Dendritic cell treated with granulocyte-macrophage colony-stimulating factor and Interleukin-4, amounts not matched to agents 40 ng/mL and 50 ng/mL, for 4 days (primary cell): Measurements from ENCODE around the gene KPNA2.
"Not testable (repeated sequence)": the region's sequence is repeated elsewhere in the genome, so short reads cannot be mapped to it uniquely, and the experiment has no call there.

Experiments used
- H3K27ac Mint-ChIP-seq: one replicate; pipeline ENCODE4 v1.8.0; 2022; ENCODE audit warnings: mild to moderate bottlenecking, mixed read lengths
- H3K27me3 Mint-ChIP-seq: one replicate; pipeline ENCODE4 v1.8.0; 2022; ENCODE audit warnings: mild to moderate bottlenecking, mixed read lengths
- H3K36me3 Mint-ChIP-seq: one replicate; pipeline ENCODE4 v1.8.0; 2022; ENCODE audit warnings: low read depth, mixed read lengths
- H3K4me1 Mint-ChIP-seq: one replicate; pipeline ENCODE4 v1.8.0; 2022; ENCODE audit warnings: low read depth, mixed read lengths
- H3K4me3 Mint-ChIP-seq: one replicate; pipeline ENCODE4 v1.8.0; 2022; ENCODE audit warnings: mild to moderate bottlenecking, moderate library complexity, mixed read lengths
- H3K9me3 Mint-ChIP-seq: one replicate; pipeline ENCODE4 v1.8.0; 2022; ENCODE audit warnings: mixed read lengths
- intact Hi-C: fragments of 100-400 bp; cut with micrococcal nuclease; formaldehyde crosslinking; loops from one replicate; pipeline ENCODE4 v1.15.0; 2022

KPNA2 gene

GRCh38 chr17:68087131-68087623 is 51.6 kb downstream of the KPNA2 start:
- H3K9me3 Mint-ChIP-seq, H3K4me3 Mint-ChIP-seq, H3K27me3 Mint-ChIP-seq, H3K36me3 Mint-ChIP-seq, intact Hi-C loops: not testable (repeated sequence)
- Mint-ChIP-seq H3K27ac (peak overlapping the region; percentile 79), H3K4me1 (peaks cover 49% of the 10 kb centered on the region)

GRCh38 chr17:68087851-68088250 is 52.3 kb downstream of the KPNA2 start:
- intact Hi-C loops, result no loop called here
- Mint-ChIP-seq H3K27ac (no peak overlapping the region), H3K4me3 (no peak overlapping the region)

DNA sequence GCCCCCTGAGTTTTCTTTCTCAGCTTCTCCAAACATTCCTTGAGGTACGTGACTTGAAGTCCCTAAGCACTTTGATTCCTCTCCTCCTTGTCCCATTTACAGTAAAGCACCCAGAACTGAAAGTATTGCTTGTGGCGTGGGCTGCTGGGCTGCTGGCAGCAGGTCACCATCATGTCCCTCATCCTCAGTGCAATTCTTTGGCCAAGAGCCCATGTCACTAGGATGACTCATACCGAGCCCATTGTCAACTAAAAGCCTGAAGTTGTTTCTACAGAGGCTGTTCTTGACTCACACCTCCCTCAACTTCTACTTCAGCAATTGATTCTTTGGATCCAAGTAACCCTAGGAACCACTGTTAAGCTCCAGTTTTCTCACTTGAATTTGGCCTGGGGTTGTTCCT is 54.3 kb downstream of the KPNA2 start:
- no peak overlapping the region for H3K4me3 Mint-ChIP-seq
- peak overlapping the region; percentile 67 for H3K27ac Mint-ChIP-seq
- H3K9me3 Mint-ChIP-seq, result no peaks in the 10 kb centered on the region
- intact Hi-C loops, result no loop called here
- no peaks in the 10 kb centered on the region for H3K27me3 Mint-ChIP-seq
- no peaks in the 10 kb centered on the region for H3K36me3 Mint-ChIP-seq
- peaks cover 48% of the 10 kb centered on the region for H3K4me1 Mint-ChIP-seq

More at GRCh38 chr17:68087851-68088250, 52.3 kb downstream of the KPNA2 start:
- H3K9me3 Mint-ChIP-seq, result no peaks in the 10 kb centered on the region
- no peaks in the 10 kb centered on the region for H3K36me3 Mint-ChIP-seq
- peaks cover 49% of the 10 kb centered on the region for H3K4me1 Mint-ChIP-seq
- no peaks in the 10 kb centered on the region for H3K27me3 Mint-ChIP-seq

- Mint-ChIP-seq H3K9me3 (peaks cover 4% of the 10 kb centered on the region), H3K27ac (no peak overlapping the region), H3K4me1 (peaks cover 8% of the 10 kb centered on the region), H3K36me3 (no peaks in the 10 kb centered on the region), H3K27me3 (no peaks in the 10 kb centered on the region), H3K4me3 (no peak overlapping the region)
- intact Hi-C loops, result no loop called here
Measured at GRCh38 chr17:68094481-68095078, 59.0 kb downstream of the KPNA2 start.

GRCh38 chr17:68095205-68095811 is 59.8 kb downstream of the KPNA2 start:
- Mint-ChIP-seq H3K4me1 (peaks cover under 1% of the 10 kb centered on the region), H3K36me3 (no peaks in the 10 kb centered on the region), H3K4me3 (no peak overlapping the region), H3K27ac (no peak overlapping the region), H3K27me3 (no peaks in the 10 kb centered on the region), H3K9me3 (peaks cover 11% of the 10 kb centered on the region)
- intact Hi-C loops, result no loop called here

DNA sequence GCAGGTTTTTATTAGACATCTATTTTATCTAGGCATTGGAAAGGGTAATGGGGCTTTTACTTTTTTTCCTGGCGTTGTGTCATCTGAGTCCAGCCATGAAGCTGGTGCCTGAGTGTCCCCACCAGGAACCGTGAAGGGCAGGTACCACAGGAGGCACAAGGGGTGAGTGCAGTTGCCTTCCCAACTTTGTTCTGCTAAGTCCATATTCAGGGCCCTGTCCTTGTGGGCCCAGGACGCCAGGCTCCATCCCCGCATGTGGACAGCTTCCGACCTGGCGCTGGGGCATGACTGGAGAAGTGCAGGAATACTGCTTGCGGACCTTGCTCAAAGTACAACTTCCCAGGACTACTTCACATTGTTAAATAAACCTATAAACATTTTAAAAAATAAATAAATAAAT is 60.6 kb downstream of the KPNA2 start:
- H3K4me3 Mint-ChIP-seq, result no peak overlapping the region
- no peaks in the 10 kb centered on the region for H3K36me3 Mint-ChIP-seq
- H3K27ac Mint-ChIP-seq, result no peak overlapping the region
- peaks cover 11% of the 10 kb centered on the region for H3K9me3 Mint-ChIP-seq
- no peaks in the 10 kb centered on the region for H3K4me1 Mint-ChIP-seq
- H3K27me3 Mint-ChIP-seq, result no peaks in the 10 kb centered on the region
- intact Hi-C loops, result no loop called here
